Amniotic stem cell (primary cell): ENCODE data around the gene CEP112.

Experiments
- DNase-seq: peaks from one replicate; lab custom pipeline; 2025; lab: John Stamatoyannopoulos, UW

The CEP112 gene

DNA sequence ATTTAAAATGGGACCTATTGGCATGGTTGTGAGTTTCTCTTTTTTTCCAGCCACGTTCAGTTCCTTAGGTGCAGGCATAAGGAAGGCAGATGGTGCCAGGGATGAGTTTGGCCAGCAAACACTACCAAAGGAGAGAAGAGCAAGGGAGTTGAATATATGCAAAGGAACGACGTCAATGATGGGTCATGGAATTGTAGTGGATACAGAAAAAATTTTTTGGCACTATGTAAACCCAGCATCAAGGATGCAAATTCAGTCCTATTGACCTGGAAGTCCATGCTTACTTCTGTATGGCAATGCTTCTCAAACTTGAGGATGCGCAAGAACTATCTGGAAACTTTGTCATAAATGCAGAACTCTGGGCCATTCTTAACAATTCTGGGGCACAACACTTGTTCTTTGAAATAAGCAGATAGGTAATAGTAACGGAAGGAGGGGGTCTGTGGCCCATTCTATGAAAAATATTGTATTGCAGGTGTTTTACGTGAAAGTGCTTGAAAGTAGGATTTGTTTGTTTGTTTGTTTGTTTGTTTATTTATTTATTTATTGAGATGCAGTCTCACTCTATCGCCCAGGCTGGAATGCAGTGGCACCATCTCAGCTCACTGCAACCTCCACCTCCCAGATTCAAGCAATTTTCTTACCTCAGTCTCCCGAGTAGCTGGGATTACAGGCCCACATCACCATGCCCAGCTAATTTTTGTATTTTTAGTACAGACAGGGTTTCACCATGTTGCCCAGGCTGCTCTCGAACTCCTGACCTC, 19.3 kb upstream of the CEP112 start:
- DNase-seq: no peak

DNA sequence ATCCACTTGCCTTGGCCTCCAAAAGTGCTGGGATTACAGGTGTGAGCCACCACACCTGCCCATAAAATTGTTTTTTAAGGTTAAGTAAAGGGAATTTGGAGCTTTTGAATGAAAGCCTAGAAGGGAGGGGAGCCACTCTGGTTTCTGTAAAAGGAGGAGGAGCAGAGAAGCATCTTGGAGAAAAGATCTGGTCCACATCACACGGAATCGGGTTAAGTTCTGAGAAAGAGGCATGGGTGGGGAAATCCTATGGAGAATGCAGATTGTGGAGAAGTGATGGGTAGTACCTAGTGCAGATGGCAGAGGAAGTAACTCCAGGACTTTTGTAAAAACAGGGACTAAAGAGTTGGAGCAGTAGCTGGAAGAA, 18.3 kb upstream of the CEP112 start:
- DNase-seq: no peak

DNA sequence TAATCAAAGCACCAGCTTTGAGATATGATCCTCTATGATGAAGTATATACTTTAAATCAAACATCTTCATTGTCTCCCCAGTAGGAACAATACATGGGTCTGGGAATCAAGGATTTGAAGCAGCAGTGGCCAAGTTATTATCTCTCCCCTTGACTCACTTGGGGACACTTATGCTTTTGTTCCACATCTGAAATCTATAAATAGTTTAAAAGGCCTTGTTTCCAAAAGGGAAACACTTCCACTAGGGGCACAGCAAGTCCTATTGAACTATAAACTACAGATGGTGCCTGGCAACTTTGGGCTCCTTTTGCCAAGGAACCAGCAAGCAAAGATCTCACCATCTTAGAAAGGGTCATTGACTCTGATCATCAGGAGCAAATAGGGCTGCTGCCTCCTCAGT, 16.0 kb upstream of the CEP112 start:
- DNase-seq: no peak

DNA sequence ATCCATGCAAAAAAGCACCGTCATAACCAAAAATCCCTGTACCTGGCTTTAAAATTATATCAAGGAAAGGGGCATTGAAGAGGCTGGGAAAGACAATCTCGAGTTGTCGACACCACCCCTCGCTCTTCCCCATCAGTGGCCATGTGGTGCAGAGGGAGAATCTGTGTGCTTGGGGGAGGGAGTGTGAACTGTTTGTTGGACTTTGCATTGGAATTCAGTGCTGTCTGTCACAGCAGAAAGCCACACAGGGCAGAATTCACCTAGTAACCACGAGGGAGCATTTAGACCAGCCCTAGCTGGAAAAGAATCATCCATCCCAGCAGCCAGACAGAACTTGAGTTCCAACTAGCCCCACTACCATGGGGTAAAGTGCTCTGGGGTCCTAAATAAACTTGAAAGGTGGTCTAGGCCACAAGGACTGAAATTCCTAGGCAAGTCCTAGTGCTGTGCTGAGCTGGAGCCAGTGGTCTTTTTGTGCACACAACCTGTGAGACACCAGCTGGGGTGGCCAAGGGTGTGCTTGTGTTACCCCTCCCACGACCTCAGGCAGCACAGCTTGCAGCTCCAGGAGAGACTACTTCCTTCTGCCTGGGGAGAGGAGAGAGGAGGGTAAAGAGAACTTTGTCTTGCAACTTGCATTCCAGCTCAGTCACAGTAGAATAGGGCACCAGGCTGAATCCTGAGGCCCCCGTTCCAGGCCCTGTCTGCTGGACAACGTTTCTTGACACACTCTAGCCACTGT, 11.5 kb upstream of the CEP112 start:
- no peak for DNase-seq

DNA sequence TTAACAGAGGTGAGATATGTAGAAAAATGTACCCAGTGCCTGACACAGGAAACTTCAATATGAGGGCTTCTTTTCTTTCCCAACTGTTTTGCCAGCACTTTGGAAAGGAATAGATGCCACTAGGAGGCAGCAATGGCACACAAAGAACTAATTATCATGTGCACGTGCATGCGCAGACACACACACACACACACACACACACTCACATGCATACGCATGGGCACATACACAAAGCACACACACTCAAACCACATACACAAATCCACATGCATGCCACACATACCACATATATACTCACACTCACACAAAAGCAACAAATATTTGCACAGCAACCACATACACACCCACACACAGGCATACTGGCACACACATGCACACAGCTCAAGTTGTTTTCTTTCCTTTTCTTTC, 8.8 kb upstream of the CEP112 start:
- no peak for DNase-seq

DNA sequence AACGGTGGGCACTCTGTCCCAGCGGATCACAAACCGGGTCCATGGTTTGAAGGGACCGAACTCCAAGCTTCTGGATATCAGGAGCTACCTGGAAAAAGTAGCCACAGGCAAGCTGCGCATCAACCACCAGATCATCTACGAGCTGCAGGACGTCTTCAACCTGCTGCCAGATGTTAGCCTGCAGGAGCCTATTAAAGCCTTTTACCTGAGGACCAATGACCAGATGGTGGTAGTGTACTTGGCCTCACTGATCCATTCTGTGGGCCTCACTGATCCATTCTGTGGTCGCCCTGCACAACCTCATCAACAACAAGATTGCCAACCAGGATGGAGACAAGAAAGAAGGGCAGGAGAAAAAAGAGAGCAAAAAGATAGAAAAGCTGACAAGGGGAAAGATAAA, 6.3 kb upstream of the CEP112 start:
- DNase-seq: no peak

DNA sequence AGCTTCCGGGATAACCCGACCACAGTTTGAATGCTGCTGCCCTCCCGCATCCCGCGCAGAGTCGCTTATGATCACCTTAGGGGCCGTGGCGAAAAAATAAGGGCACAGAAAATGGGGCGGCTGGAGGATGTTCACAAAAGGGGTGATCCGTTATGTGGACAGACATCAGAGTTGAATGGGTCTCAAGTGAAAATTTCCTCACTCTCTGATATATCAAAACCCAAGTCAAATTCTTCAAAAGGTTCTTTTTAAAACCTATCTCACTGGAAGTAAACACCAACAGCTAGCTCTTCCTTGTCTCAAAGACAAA, 400 bp upstream of the CEP112 start:
- DNase-seq: no peak

DNA sequence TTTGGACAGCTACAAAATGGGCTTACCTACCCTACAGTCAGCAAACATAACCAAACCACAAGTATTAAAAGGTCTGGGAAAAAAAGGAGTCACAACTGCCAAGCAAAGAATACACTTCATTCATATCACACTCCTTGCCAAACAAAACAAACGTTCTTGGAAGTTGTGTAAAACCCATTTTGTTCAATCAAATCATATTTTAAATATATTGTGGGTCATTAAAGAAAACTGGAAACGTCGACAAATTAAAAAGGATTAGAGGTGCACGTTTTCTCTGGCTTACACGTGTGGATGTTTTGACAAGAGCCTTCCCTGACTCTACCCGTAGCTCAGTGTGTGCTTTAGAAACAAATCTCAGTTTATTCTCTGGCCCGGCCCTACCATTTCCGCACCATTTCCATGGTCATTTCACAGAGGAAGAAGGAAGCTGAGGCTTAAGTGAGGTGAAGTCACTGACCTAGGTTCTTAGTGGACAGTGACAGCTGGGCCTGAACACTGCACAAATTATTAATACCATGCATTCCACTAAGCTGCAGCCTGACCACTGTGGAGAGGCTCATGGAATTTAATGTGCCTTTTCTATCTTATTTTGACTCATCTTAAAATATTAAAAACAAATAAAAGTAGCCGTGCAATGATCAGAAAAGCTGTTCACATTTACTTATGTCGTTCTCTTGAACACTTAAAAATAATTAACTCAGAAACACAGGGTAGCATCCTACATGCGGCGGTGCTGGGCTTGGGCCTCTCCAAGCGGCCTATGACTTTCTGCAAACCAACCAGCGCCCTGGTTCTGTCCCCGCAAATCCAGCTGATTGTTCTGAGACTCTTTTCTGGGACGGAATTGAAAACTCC, 968 bp downstream of the CEP112 start:
- no peak for DNase-seq

DNA sequence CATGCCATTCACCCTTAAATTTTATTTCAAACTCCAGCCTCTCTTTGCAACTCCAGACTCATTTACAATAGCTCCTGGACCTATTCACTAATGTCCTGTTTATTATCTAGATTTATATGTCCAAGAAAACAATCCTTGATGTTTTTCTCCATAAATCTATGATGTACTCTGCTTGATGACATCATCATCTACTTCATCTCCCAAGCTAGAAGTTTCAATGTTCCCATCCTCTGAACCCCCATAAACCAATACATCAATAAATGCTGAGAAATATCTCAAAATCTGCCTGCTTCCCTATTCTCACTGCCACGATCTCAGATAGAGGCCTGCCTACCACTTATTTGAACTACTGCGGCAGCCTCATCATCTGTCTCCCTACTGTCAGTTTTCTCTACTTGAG, 4.2 kb downstream of the CEP112 start:
- no peak for DNase-seq

DNA sequence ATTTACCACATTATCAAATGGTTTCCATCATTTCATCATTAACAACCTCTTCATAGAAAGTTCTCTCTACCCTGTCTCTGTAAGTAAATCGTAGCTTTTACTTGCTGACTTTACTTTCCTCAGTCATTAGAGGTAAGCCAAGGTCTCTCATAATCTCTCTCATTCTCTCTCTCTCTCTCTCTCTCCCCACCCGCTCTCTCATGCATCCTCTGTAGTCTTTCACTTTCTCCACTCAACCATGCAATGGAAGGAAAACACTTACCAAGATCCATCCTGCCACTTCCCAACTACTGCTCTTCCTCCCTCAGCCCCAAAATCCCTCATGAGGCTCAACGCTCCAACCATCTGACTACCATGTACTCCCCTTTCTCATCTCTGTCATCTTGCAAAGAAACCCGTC, 6.1 kb downstream of the CEP112 start:
- DNase-seq: no peak

DNA sequence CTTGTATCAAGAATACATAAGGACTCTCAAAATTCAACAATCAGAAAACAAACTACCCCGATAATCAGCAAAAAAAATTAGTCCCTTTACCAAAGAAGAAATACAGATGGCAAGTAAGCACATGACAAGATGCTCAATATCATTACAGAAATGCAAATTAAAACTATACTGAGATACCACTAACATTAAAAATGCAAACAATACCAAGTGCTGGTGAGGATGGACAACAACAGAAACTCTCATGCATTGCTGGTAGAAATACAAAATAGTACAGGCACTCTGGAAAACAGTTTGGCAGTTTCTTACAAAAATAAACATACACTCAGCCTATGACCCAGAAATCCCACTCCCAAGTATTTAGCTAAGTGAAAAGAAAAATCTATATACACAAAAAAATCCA, 7.5 kb downstream of the CEP112 start:
- DNase-seq: no peak

DNA sequence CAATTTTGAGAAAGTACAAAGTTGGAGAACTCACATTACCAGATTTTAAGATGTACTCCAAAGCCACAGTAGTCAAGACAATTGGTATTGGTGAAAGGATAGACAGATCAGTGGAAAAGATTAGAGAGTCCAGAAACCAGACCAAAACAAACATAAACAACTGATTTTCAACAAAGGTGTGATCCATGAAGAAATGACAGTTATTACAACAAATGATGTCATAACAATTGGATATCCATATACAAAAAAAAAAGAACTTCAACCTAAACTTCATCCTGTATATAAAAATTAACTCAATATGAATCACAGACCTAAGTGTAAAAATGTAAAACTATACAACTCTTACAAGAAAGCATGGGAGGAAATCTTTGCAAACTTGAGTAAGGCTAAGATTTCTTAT, 8.4 kb downstream of the CEP112 start:
- DNase-seq: no peak

DNA sequence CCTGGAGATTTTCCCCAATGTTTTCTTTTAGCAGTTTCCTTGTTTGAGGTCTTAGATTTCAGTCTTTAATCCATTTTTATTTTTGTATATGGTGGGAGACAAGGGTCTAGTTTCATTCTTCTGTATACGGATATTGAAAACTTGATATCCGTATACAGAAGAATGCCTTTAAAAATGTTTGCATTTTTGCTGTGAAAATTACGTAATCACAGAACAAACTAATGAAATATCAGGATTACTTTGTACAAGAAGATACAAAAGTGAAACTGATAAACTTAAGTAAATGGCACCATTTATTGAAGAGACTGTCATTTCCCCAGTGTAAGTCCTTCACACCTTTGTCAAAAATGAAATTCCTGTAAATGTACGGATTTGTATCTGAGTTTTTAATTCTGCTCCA, 13.3 kb downstream of the CEP112 start:
- DNase-seq: no peak

DNA sequence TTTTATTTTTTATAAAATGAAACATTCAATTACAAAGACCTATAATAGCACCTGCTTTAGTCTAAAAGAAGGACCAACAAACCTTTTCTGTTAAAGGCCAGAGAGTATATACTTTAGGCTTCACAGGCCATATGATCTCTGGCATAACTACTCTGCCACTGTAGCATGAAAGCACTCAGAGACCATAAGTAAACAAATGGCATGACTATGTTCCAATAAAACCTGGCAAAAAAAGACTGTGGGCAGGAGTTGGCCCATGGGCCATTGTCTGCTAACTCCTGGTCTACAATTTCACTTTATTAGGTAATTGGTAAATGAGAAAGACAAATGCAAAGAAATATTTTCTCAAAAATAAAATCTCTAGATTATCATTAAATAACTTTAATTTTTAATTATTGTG, 14.9 kb downstream of the CEP112 start:
- DNase-seq: no peak

DNA sequence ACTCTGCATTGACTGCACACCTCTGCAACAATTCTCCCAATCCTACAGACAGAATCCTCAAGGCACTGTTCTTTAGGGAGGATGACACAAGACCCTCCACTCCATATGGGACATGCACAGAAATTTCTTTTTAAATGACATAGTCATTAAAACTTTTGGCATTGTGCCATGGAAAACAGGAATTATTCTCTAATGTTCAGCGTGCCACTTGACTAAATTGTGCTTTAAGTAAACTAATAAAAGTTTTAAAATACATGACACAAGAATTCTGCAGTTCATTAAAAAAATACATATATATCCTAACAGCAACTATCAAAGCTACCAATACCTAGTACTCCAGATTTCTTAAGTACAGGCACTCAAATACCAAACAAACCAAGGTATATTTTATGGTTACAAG, 16.0 kb downstream of the CEP112 start:
- DNase-seq: no peak

DNA sequence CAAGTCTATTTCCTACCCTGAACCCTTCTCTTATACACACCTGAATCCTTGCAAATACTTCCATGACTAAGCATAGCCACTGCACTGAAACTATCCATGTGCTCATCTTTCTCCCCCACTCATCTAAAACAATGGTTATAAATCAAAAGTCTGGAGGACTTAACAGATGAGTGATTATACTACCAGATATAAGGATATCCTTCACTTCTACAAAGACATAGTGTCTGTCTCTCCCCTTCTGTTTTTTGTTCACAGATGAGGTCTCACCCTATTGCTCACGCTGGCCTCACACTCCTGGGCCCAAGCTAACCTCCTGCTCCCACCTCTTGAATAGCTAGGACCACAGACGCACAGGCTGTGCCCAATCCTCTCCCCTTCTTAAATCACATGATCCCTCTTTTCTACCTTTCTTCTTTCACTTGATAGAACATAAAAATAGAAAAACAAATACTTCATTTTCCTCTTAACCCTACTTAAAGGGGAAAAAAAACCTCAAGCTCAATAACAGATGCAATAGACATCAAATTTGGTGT, 19.2 kb downstream of the CEP112 start:
- DNase-seq: no peak

DNA sequence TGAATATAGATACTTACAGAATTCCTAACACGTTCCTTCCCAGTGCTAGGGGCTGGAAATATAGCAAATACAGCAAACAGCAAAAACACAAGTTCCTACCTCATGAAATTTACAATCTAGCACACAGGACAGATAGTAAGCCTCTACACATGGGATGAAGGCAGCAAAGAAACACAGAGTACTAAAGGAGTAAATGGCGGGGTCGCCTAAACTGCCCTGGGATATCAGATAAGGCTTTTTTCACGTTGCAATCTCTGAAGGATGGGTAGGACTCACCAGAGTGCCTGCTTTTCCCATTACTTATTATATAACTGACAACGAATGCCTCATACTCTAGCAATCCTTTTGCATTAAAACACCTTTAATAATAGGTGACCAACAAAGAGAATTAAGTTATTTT, 19.8 kb downstream of the CEP112 start:
- no peak for DNase-seq

DNA sequence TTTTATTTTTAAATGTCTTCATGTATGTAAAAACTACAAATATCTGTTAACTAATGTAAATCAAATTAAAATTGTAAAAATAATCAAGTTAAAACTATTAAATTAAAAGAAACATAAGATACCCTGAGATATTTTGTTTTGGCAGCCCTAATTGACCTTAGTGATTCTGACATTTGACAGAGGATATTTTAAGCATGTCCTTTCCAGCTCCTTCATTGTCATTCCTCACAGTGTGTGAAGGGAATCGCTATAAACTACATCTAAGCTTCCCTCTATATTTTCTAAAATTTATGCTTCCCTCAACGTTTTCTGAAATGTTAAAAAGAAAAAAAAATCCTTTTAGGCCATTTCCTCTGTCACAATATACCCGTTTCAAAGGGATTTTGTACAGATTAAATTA, 20.2 kb downstream of the CEP112 start:
- DNase-seq: no peak

DNA sequence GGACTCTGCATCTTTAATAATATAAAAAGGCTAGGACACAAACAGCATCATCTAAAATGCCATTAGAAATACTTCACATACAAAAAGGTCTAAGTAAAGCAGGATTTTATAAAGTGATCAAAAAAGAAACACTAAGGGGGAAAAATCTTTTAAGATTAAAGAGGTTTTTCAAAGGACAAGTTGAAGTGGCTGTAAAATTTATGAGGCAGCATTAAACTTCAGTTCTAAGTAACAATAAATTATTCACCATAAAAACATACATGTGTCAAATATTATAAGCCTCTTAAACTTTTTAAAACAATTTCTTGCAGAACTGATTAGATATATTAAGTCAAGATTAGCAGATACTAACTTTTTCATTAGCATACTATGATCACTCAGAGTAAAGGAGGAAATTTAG, 20.8 kb downstream of the CEP112 start:
- no peak for DNase-seq

DNA sequence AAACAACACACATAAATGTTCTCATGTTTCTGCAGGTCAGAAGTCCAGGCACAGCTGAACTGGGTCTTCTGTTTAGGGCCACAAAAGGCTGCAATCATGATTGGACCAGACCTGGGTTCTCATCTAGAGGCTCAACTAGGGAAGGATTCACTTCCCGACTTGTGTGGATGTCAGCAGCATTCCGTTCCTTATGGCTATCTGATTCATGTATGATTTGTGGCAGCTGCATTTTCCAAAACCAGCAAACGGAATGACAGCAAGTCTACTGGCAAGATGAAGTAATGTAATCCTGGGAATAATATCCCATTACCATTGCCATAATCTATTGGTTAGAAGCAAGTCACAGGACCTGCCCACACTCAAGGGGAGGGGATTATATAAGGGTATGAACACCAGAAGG, 22.1 kb downstream of the CEP112 start:
- DNase-seq: no peak

DNA sequence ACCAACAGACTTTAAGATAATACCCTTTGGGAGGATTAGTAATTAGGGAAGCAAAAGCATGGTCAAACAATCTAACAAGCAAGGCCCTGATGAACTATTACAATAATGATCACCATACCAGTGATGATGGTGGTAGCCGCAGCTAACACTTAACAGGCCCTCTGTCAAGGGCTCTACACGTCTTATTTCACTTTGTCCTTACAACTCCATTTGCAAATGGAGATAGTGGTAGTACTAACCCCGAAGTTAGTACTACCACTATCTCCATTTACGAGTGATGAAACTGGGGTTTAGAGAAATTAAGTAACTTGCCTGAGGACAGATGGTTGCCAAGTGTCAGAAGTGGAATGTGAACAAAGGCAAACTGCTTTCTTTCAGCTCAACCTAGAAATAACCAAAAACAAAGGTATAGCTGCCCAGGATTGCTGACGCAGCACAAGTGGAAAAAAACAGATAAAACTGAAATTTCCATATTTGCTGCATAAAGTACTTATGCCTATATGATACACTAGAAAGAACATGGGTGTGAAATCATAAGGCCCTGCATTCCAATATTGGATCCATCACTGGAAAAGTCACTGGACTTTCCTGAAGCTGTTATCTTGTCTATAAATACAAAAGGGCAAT, 24.6 kb downstream of the CEP112 start:
- DNase-seq: no peak

DNA sequence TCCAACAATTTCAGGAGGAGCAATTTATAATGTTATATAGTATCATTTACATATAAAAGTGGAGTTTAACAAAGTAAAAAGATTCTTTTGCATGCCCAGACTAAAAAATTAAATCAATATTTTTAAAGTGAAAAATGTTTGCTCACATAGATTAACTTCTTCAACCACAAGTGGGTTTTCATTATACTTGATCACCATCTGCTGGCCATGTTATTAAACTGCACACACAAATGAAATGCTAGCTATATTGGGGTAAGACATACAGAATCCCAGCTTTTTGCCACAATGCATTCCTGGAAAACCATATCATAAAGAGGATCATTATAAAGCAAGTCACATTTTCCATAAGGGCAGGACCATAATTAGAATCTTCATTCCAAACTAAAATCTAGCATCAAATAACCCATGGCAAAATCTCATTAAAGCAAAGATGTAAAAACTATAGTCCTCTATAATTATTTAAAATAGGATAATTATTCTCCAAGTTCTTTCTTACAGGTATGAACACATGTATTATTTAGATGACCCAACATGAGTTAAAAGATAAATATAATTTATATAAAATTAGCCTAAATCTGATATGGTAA, 26.3 kb downstream of the CEP112 start:
- peak; percentile 16 for DNase-seq
